Measurements from ENCODE around the gene NYNRIN. TPM values are rescaled to one million over a fixed set of nuclear protein-coding genes. Genes with fewer than 3 reads are reported as not detected.

NYNRIN gene
- total RNA-seq, 4 donors from 2014 or later = 3.2 to 15.5 (median 10.3) TPM

DNA sequence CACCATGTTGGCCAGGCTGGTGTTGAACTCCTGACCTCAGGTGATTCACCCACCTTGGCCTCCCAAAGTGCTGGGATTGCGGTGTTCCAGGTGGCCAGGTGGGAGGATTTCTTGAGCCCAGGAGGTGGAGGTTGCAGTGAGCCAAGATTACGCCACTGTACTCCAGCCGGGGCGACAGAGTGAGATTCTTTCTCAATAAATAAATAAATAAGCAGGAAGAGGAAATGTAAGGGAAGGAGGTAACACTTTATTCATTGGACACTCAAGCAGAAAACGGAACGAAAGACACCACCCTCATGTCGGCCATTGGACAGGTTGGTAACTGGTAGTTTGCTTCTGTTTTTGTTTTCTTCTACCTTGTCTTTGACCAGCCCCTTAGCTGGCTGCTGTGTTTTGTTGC is 43.8 kb upstream of the NYNRIN start:
- no peak overlapping the region for H3K27ac ChIP-seq
- H3K4me1 ChIP-seq = peaks cover 0 to 8% (median 0%) of the 10 kb centered on the region in 4 donors

DNA sequence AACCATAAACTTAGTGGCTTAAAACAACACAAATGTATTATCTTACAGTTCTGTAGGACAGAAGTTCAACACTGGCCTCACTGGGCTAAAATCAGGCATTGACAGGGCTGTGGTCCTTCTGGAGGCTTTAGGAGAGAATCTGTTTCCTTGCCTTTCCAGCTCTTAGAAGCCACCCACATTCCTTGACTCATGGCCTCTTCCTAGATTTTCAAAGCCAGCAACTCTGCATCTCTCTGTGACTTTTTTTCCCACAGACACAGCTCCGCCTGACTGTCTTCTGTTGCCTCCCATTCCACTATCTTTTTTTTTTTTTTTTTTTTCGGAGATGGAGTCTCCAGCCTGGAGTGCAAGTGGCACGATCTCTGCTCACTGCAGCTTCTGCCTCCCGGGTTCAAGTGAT is 42.6 kb upstream of the NYNRIN start:
- H3K4me1 ChIP-seq = peaks cover 0 to 8% (median 0%) of the 10 kb centered on the region in 4 donors
- H3K4me3 ChIP-seq = no peak overlapping the region
- no peaks in the 10 kb centered on the region for H3K9me3 ChIP-seq
- no peaks in the 10 kb centered on the region for H3K36me3 ChIP-seq
- TF ChIP-seq, protein P1, sequence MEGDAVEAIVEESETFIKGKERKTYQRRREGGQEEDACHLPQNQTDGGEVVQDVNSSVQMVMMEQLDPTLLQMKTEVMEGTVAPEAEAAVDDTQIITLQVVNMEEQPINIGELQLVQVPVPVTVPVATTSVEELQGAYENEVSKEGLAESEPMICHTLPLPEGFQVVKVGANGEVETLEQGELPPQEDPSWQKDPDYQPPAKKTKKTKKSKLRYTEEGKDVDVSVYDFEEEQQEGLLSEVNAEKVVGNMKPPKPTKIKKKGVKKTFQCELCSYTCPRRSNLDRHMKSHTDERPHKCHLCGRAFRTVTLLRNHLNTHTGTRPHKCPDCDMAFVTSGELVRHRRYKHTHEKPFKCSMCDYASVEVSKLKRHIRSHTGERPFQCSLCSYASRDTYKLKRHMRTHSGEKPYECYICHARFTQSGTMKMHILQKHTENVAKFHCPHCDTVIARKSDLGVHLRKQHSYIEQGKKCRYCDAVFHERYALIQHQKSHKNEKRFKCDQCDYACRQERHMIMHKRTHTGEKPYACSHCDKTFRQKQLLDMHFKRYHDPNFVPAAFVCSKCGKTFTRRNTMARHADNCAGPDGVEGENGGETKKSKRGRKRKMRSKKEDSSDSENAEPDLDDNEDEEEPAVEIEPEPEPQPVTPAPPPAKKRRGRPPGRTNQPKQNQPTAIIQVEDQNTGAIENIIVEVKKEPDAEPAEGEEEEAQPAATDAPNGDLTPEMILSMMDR (IDR thresholded peaks at IDR 0.05) = no peak
- TF ChIP-seq POLR2A (IDR thresholded peaks at IDR 0.05) = no peak
- H3K27ac ChIP-seq = no peak overlapping the region
- H3K27me3 ChIP-seq = no peaks in the 10 kb centered on the region
- DNase-seq = no peak

More for the DNA sequence above, 43.8 kb upstream of the NYNRIN start:
- H3K36me3 ChIP-seq = no peaks in the 10 kb centered on the region
- no peak overlapping the region for H3K4me3 ChIP-seq
- H3K9me3 ChIP-seq = no peaks in the 10 kb centered on the region
- no peak for TF ChIP-seq POLR2A (IDR thresholded peaks at IDR 0.05)
- TF ChIP-seq, protein P1 (IDR thresholded peaks at IDR 0.05) = no peak
- no peak for DNase-seq
- H3K27me3 ChIP-seq = no peaks in the 10 kb centered on the region

DNA sequence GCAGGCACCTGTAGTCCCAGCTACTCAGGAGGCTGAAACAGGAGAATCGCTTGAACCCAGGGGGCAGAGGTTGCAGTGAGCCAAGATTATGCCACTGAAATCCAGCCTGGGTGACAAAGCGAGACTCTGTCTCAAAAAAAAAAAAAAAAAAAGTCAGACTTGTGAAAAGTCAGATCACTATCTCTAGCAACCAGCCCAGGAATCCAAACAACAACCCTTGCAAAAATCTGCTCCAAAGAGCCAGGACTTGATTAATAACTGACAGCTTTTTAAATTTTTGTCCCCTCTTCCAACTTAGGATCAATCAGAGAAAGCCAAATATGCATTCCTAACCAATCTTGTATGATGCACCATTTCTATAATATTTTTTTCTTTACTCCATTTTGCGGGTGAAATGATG is 38.5 kb upstream of the NYNRIN start:
- Histone ChIP-seq H3K27ac (no peak overlapping the region), H3K4me3 (no peak overlapping the region), H3K9me3 (no peaks in the 10 kb centered on the region), H3K4me1 (peaks cover 0 to 4% (median 0%) of the 10 kb centered on the region in 4 donors), H3K36me3 (no peaks in the 10 kb centered on the region), H3K27me3 (no peaks in the 10 kb centered on the region)
- TF ChIP-seq, protein P1 (IDR thresholded peaks at IDR 0.05) = no peak
- no peak for TF ChIP-seq POLR2A (IDR thresholded peaks at IDR 0.05)
- no peak for DNase-seq

DNA sequence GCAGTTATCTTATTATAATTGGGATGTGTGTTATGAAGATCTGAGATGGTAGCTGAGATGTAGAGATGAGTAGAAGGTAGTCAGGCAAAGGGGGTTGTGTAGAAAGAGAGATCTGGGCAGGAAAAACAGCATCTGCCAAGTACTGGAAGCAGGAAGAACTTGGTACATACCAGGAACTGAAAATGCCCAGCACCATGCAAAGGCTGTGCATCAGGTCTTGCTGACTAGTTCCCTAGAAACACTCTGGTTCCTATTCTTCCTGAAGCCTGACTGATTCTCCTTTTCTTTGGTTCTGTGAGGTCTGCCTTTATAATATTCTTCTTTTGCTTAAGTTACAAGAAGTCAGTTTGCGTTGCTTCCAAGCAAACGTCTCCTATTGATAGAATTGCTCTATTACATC is 37.5 kb upstream of the NYNRIN start:
- Histone ChIP-seq H3K27me3 (no peaks in the 10 kb centered on the region), H3K9me3 (no peaks in the 10 kb centered on the region), H3K27ac (no peak overlapping the region), H3K4me1 (peaks cover 0 to 15% (median 7%) of the 10 kb centered on the region in 4 donors), H3K36me3 (no peaks in the 10 kb centered on the region), H3K4me3 (no peak overlapping the region)
- TF ChIP-seq, protein P1 (IDR thresholded peaks at IDR 0.05) = no peak
- no peak for DNase-seq

DNA sequence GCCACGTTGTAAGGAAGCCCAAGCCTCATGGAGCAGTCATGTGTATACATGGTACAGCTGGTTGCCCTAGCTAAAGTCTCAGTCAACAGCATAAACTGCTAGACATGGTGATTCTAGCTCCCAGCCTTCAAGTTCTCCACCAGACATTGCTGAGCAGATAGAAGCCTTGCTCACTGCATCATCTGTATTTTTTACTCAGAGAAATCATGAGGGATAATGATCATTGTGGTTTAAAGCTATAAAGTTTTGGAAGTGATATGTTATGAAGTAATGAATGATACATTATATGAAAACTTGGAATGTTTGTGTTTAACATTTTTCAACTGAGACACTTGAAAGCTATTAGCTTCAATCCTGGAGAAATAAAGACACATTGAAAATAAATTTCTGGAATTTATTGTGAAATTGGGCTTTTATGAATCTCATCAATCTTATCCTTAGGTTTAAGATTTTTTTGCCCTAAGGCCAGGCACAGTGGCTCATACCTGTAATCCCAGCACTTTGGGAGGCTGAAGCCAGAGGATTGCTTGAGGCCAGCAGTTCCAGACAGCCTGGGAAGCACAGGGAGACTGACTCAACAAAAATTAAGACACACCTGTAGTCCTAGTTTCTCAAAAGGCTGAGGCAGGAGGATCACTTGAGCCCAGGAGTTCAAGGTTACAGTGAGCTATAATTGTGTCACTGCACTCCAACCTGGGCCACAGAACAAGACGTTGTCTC is 36.4 kb upstream of the NYNRIN start:
- H3K27me3 ChIP-seq = no peaks in the 10 kb centered on the region
- no peak overlapping the region for H3K27ac ChIP-seq
- TF ChIP-seq, protein P1 (IDR thresholded peaks at IDR 0.05) = no peak
- TF ChIP-seq POLR2A (IDR thresholded peaks at IDR 0.05) = no peak
- no peak overlapping the region for H3K4me3 ChIP-seq
- H3K4me1 ChIP-seq = peaks cover 0 to 17% (median 8%) of the 10 kb centered on the region in 4 donors
- no peaks in the 10 kb centered on the region for H3K9me3 ChIP-seq
- no peaks in the 10 kb centered on the region for H3K36me3 ChIP-seq
- no peak for DNase-seq

All from Peyer's patch (tissue), 4 donors.